ENCODE results near the gene SH3RF1. TPM values are rescaled to one million over a fixed set of nuclear protein-coding genes. Genes with fewer than 3 reads are reported as not detected.

Gene SH3RF1
- total and polyA plus RNA-seq, 7 donors = 8.2 to 20.8 (median 12.5) TPM

- intact Hi-C loops (cut with DNase I) = loop anchor here (10.0 kb wide), 1 partner anchor 219 kb away; no protein-coding TSS in a partner anchor
- H3K27me3 ChIP-seq = no peaks in the 10 kb centered on the region
- no peak overlapping the region for H3K27ac ChIP-seq
- no peak for DNase-seq
- H3K4me1 ChIP-seq = peaks cover 0 to 50% (median 34%) of the 10 kb centered on the region in 4 donors
- no peak overlapping the region for H3K4me3 ChIP-seq
- H3K9me3 ChIP-seq = no peaks in the 10 kb centered on the region
- H3K36me3 ChIP-seq = no peaks in the 10 kb centered on the region
- TF ChIP-seq POLR2AphosphoS5 (IDR thresholded peaks at IDR 0.05) = no peak
- TF ChIP-seq POLR2A (IDR thresholded peaks at IDR 0.05) = no peak
- TF ChIP-seq CTCF (IDR thresholded peaks at IDR 0.05) = no peak
- TF ChIP-seq EP300 (IDR thresholded peaks at IDR 0.05) = no peak
- WGBS, 2 donors = 77 to 89% methylated on average over 4 of the region's 4 CpGs
These were observed 4.7 kb downstream of the SH3RF1 start for GRCh38 chr4:169266081-169266480.

DNA sequence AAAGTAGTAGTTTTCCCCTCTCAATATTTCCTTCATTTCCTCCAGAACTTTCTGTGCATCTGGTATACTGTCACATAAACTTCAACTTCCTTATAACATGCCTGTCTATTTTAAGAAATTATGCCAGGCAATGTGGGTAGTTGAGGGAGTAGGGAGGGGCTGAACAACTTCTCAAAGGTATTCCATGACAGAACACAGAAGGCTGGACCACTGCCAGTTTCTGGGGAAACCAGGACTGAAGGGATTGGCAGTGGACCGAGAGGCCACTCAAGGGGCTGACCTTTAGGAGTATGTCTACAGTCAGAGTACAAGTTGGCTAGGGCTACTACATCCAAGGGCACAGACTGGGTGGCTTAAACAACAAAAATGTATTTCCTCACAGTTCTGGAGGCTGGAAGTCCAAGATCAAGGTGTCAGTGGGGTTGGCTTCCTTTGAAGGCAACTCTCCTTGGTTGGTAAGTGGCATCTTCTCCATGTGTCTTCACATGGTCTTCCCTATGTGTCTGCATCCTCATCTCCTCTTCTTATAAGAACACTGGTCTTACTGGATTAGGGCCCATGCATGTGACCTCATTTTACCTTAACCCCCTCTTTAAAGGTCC lies 6.9 kb downstream of the SH3RF1 start:
- Histone ChIP-seq H3K4me1 (peaks cover 0 to 41% (median 26%) of the 10 kb centered on the region in 4 donors), H3K36me3 (no peaks in the 10 kb centered on the region), H3K27ac (no peak overlapping the region), H3K4me3 (no peak overlapping the region), H3K27me3 (no peaks in the 10 kb centered on the region), H3K9me3 (no peaks in the 10 kb centered on the region)
- TF ChIP-seq POLR2A (IDR thresholded peaks at IDR 0.05) (no peak), CTCF (IDR thresholded peaks at IDR 0.05) (no peak), EP300 (IDR thresholded peaks at IDR 0.05) (no peak), POLR2AphosphoS5 (IDR thresholded peaks at IDR 0.05) (no peak)
- 23 to 74% methylated on average over 1 of the region's 1 CpG for WGBS, 2 donors
- intact Hi-C loops (cut with DNase I) = loop anchor here (10.0 kb wide), 1 partner anchor 221 kb away; no protein-coding TSS in a partner anchor
- no peak for DNase-seq

GRCh38 chr4:169260217-169260866 lies 10.4 kb downstream of the SH3RF1 start:
- DNase-seq = no peak
- Histone ChIP-seq H3K4me1 (peaks cover 0 to 45% (median 38%) of the 10 kb centered on the region in 4 donors), H3K9me3 (no peaks in the 10 kb centered on the region), H3K27me3 (no peaks in the 10 kb centered on the region), H3K4me3 (no peak overlapping the region), H3K36me3 (no peaks in the 10 kb centered on the region), H3K27ac (no peak overlapping the region)
- 70 to 82% methylated on average over 6 of the region's 6 CpGs for WGBS, 2 donors
- TF ChIP-seq CTCF (IDR thresholded peaks at IDR 0.05) (no peak), EP300 (IDR thresholded peaks at IDR 0.05) (no peak), POLR2A (IDR thresholded peaks at IDR 0.05) (no peak), POLR2AphosphoS5 (IDR thresholded peaks at IDR 0.05) (no peak)
- intact Hi-C loops (cut with DNase I) = loop anchor here (10.0 kb wide), 1 partner anchor 224 kb away; no protein-coding TSS in a partner anchor

GRCh38 chr4:169259271-169259670 lies 11.5 kb downstream of the SH3RF1 start:
- WGBS, 2 donors = 93 to 94% methylated on average over 6 of the region's 6 CpGs
- Histone ChIP-seq H3K27me3 (no peaks in the 10 kb centered on the region), H3K9me3 (no peaks in the 10 kb centered on the region), H3K4me3 (no peak overlapping the region), H3K4me1 (peaks cover 0 to 56% (median 45%) of the 10 kb centered on the region in 4 donors), H3K36me3 (no peaks in the 10 kb centered on the region), H3K27ac (no peak overlapping the region)
- intact Hi-C loops (cut with DNase I) = no loop called here
- no peak for DNase-seq
- TF ChIP-seq EP300 (IDR thresholded peaks at IDR 0.05) (no peak), CTCF (IDR thresholded peaks at IDR 0.05) (no peak), POLR2AphosphoS5 (IDR thresholded peaks at IDR 0.05) (no peak)

Measured in sigmoid colon (tissue), 7 donors.